Ectodermal cell (in vitro differentiated cells): ENCODE measurements around the gene NFKBIA.
"Not testable (repeated sequence)": the region's sequence is repeated elsewhere in the genome, so short reads cannot be mapped to it uniquely, and the experiment has no call there.

ENCODE experiments used
- H3K27ac ChIP-seq: 2 replicates; pipeline ENCODE4 v1.7.0; 2013; ENCODE audit warnings: mild to moderate bottlenecking, low read depth, low read length; ENCODE audit not compliant: insufficient read depth, poor library complexity, severe bottlenecking
- H3K27me3 ChIP-seq: 2 replicates; pipeline ENCODE4 v1.7.0; 2013; ENCODE audit warnings: mild to moderate bottlenecking, low read length; ENCODE audit not compliant: insufficient read depth, control insufficient read depth, poor library complexity, severe bottlenecking
- H3K36me3 ChIP-seq: one replicate; pipeline ENCODE4 v1.7.0; 2013; ENCODE audit warnings: low read length; ENCODE audit not compliant: control insufficient read depth, insufficient read depth
- H3K4me1 ChIP-seq: one replicate; pipeline ENCODE4 v1.7.0; 2013; ENCODE audit warnings: low read length; ENCODE audit not compliant: control insufficient read depth, insufficient read depth
- H3K4me3 ChIP-seq: 2 replicates; pipeline ENCODE4 v1.7.0; 2013; ENCODE audit warnings: low read depth, low read length, control low read depth; ENCODE audit not compliant: insufficient read depth
- H3K9me3 ChIP-seq: 2 replicates; pipeline ENCODE4 v1.7.0; 2013; ENCODE audit warnings: mild to moderate bottlenecking, low read length, moderate library complexity; ENCODE audit not compliant: control insufficient read depth
- WGBS, 2 experiments: methylation state at CpG; one replicate each; pipeline ENCODE4 v1.1.7; 2013; ENCODE audit warnings: missing lambda C conversion rate in 2 of 2; 5-methylcytosine and 5-hydroxymethylcytosine counted together

The NFKBIA gene

DNA sequence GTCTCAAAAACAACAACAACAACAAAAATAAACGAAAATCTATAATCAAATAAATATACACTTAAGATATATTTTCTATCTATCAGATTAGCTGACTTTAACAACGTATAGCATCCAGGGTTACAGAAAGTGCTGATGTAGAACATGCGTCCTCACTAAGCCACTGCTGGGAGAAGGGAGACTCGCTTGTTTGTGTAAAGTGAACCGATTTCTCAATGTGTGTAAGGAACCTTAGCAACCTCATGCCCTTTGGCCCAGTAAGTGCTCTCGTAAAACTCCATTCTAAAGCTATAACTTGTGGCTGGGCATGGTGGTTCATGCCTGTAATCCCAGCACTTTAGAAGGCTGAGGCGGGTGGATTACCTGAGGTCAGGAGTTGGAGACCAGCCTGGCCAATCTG, 23.8 kb downstream of the NFKBIA start:
- Histone ChIP-seq H3K36me3 (no peaks in the 10 kb centered on the region), H3K27me3 (no peaks in the 10 kb centered on the region), H3K4me1 (peaks cover 5% of the 10 kb centered on the region), H3K4me3 (no peak overlapping the region), H3K27ac (no peak overlapping the region), H3K9me3 (no peaks in the 10 kb centered on the region)
- WGBS, 2 experiments = 84 to 92% methylated on average over 6 of the region's 7 CpGs

DNA sequence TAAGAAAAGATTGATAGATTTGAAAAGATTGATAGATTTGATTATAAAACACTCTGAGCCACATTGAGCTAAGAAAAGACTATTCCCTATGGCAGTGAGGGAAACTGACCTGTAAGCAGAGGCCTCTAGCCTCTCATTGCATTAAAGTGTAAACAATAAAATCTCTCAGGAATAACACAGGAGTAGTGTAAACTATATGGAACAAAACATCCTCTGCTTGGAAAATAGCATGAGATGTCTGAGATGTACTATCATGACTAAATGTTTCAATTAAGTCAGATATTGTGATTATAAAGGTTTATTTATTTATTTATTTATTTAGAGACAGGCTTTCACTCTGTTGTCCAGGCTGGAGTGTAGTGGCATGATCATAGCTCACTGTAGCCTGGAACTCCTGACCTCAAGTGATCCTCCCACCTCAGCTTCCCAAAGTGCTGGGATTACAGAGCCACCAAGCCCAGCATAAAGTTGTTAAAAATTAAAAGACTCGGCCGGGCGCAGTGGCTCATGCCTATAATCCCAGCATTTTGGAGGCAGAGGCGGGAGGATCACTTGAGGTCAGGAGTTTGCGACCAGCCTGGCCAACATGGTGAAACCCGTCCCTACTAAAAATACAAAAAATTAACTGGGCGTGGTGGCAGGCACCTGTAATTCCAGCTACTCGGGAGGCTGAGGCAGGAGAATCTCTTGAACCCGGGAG, 25.2 kb downstream of the NFKBIA start:
- H3K36me3 ChIP-seq, H3K27ac ChIP-seq, H3K27me3 ChIP-seq, H3K4me3 ChIP-seq, H3K9me3 ChIP-seq, H3K4me1 ChIP-seq: not testable (repeated sequence)
- WGBS, 2 experiments = 82 to 84% methylated on average over 9 of the region's 9 CpGs

DNA sequence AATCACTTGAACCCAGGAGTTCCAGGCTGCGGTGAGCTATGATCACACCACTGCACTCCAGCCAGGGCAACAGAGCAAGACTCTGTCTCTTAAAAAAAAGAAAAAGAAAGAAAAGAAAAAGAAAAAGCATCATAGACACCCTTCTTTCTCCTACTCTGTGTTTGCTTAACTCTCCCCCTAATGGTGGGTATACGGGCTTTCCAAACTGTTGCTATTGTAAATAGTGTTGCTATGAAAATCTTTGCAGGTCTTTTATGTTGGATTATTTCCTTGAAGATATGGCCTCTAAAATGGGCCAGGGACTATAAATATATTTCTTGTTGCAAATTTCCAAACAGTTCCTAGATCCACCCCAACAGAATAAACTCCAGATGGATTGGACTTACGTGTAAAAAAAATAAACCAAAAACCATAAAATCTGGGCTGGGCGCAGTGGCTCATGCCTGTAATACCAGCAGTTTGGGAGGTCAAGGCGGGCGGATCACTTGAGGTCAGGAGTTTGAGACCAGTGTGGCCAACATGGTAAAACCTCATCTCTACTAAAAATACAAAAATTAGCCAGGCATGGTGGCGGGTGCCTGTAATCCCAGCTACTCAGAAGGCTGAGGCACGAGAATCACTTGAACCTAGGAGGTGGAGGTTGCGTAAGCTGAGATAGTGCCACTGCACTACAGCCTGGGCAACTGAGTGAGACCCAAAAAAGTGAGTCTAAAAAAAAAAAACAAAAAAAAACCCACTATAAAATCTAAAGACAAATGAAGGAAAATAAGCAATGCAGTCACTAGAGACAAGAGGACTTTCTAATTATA, 25.9 kb downstream of the NFKBIA start:
- H3K9me3 ChIP-seq = no peaks in the 10 kb centered on the region
- H3K4me3 ChIP-seq = no peak overlapping the region
- no peak overlapping the region for H3K27ac ChIP-seq
- no peaks in the 10 kb centered on the region for H3K36me3 ChIP-seq
- H3K4me1 ChIP-seq = no peaks in the 10 kb centered on the region
- H3K27me3 ChIP-seq = no peaks in the 10 kb centered on the region
- 89 to 91% methylated on average over 8 to 9 of the region's 9 CpGs for WGBS, 2 experiments

DNA sequence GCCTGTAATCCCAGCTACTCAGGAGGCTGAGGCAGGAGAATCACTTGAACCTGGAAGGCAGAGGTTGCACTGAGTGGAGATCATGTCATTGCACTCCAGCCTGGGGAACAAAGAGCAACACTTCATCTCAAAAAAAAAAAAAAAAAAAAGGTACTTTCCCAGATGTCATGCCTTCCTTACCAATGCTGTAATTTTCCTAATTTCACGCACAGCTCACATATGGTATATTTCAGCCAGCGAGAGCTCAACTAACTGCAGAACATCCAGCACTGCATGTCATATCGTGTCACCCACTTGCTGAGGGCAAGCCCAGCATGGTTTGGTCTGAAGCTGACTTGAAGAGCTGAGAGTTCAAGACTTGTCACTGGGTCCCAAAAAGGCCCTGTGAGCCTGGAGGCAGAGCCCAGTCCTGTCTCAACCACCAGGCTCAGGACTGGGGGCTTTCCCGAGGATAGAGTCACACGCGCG, 29.0 kb downstream of the NFKBIA start:
- 92 to 96% methylated on average over 7 of the region's 7 CpGs for WGBS, 2 experiments
- no peak overlapping the region for H3K27ac ChIP-seq
- H3K27me3 ChIP-seq = no peaks in the 10 kb centered on the region

DNA sequence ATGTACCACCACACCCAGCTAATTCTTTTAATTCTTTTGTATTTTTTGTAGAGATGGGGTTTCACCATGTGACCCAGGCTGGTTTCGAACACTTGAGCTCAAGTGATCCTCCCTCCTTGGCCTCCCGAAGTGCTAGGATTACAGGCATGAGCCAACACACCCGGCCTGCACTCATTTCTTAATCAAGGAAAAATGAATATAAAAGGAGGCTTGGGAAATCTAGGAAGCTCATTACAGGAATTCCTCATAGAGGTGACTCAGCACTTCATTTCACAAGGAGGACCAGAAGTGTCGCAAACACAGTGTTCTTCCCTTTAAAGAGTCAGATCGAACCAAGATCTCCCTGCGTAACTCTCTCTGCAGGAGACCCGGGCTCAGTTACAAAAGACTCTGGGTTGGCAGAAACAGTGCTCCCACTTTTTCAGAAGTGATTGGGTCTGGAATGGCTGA, 30.3 kb downstream of the NFKBIA start:
- Histone ChIP-seq H3K27me3 (no peaks in the 10 kb centered on the region), H3K9me3 (no peaks in the 10 kb centered on the region), H3K4me3 (no peak overlapping the region), H3K27ac (no peak overlapping the region), H3K36me3 (no peaks in the 10 kb centered on the region), H3K4me1 (no peaks in the 10 kb centered on the region)
- 86 to 90% methylated on average over 7 of the region's 7 CpGs for WGBS, 2 experiments

More for the DNA sequence above, 29.0 kb downstream of the NFKBIA start:
- no peaks in the 10 kb centered on the region for H3K4me1 ChIP-seq
- H3K4me3 ChIP-seq = no peak overlapping the region
- H3K9me3 ChIP-seq = no peaks in the 10 kb centered on the region
- H3K36me3 ChIP-seq = no peaks in the 10 kb centered on the region

DNA sequence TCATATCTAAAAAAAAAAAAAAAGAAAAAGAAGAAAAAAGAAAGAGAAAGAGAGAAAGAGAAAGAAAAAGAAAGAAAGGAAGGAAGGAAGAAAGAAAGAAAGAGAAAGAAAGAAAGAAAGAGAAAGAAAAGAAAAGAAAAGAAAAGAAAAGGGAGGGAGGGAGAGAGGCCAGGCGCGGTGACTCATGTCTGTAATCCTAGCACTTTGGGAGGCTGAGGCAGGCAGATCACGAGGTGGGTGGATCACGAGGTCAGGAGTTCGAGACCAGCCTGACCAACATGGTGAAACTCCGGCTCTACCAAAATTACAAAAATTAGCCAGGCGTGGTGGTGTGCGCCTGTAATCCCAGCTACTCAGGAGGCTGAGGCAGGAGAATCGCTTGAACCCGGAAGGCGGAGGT, 31.3 kb downstream of the NFKBIA start:
- not testable (repeated sequence) for H3K36me3 ChIP-seq, H3K9me3 ChIP-seq, H3K4me3 ChIP-seq, H3K27ac ChIP-seq, H3K27me3 ChIP-seq, H3K4me1 ChIP-seq
- 95 to 98% methylated on average over 11 of the region's 11 CpGs for WGBS, 2 experiments

DNA sequence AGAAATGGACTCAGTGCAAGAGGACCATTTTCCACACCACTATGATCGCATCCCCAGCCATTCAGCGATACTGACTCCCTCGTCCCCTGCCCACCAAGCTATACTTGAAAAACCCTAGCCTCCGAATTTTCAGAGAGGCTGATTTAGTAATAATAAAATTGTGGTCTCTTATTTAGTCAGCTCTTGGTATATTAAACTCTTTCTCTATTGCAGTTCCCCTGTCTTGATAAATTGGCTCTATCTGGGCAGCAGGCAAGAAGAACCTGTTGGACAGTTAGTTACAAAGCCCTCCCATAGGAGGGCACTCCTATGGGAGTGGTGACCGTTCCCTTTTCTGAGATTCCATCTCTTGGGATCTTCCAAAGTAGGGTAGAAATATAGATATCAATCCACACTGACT, 33.6 kb downstream of the NFKBIA start:
- Histone ChIP-seq H3K4me3 (no peak overlapping the region), H3K9me3 (no peaks in the 10 kb centered on the region), H3K4me1 (peaks cover 17% of the 10 kb centered on the region), H3K36me3 (no peaks in the 10 kb centered on the region), H3K27ac (no peak overlapping the region), H3K27me3 (no peaks in the 10 kb centered on the region)
- WGBS, 2 experiments = 76 to 100% methylated on average over 3 to 5 of the region's 5 CpGs

DNA sequence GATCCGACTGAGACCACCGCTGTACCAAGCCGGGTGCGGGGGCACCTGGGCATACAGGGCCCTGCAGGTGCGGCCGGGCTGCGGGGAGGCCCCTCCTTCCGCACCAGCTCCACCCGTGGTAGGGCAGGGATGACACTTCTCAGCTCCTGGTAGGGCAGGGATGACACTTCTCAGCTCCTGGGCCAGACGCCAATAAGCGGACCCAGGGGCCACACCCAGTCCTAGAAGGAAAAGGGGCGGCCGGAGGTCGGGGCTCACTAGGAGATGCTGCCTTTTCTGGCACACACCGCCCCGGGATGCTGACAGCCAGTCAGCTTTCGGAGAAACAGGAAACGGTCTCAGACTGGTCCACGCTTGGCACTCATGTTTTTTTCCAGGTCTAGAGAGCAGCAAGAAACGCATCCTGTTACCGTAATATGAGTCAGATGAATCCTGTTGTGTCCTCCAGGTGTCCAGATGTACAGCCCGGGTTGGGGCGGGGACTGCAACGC, 34.8 kb downstream of the NFKBIA start:
- Histone ChIP-seq H3K4me3 (no peak overlapping the region), H3K36me3 (no peaks in the 10 kb centered on the region), H3K27me3 (no peaks in the 10 kb centered on the region), H3K27ac (no peak overlapping the region), H3K4me1 (peaks cover 21% of the 10 kb centered on the region), H3K9me3 (no peaks in the 10 kb centered on the region)
- 94% methylated on average over 24 of the region's 24 CpGs for WGBS, 2 experiments

DNA sequence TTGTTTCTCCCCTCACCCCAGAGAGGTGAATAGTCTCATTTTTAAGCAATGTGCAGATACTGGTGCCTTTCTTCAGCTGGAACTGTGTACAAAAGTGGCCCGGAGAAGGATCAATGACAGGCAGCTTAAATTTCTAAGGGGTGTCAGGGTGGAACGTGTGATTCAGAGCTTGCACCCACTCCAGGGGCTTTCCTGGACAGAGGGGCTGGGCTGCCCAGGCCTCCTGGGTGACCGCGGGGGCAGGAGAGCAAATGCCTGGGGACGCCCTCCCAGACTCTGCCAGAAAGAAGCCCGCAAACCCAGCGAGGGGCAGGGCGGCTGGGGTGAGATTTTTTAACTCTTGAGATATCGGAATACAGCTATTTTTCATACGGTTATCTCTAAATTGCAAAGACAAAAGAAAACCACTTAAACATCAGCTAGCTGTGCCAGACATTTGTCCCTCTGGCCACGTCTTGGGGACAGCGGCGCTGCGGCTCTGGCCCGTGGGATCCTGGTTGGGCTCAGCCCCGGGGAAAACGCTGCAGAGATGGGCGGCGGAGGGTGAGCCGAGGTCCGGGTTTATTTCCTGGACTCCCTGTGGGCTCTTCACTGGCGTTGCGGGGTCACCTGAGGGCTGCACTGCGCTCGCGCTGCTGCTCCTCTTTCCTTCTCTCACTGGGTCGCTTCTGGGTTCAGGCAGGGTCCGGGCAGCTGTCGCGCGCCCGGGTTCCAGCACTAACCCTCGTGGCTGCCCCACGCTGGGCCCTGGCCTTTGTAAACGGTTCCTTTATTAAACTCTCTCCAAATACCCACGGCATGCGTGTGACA, 35.8 kb downstream of the NFKBIA start:
- H3K9me3 ChIP-seq = no peaks in the 10 kb centered on the region
- no peak overlapping the region for H3K27ac ChIP-seq
- WGBS, 2 experiments = 82 to 83% methylated on average over 37 of the region's 37 CpGs
- H3K36me3 ChIP-seq = no peaks in the 10 kb centered on the region
- no peaks in the 10 kb centered on the region for H3K27me3 ChIP-seq
- no peak overlapping the region for H3K4me3 ChIP-seq
- peaks cover 21% of the 10 kb centered on the region for H3K4me1 ChIP-seq

DNA sequence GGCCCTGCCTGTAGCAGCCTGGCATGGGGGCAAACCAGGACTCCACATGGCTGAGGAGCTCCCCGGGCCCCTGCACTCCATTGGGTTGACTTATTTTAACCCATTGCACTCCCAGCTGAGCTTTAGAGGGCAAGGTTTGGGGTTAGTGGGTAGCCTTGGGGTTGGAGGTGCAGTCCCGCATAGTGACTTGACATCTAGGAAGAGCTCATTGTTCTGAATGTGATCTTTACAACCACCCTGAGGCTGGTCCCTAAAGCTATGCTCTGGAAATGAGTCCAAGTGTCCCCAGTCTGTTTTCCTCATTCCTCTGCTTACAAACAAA, 36.4 kb downstream of the NFKBIA start:
- H3K27ac ChIP-seq = no peak overlapping the region
- no peak overlapping the region for H3K4me3 ChIP-seq
- no peaks in the 10 kb centered on the region for H3K9me3 ChIP-seq
- H3K27me3 ChIP-seq = no peaks in the 10 kb centered on the region
- 66 to 69% methylated on average over 2 of the region's 2 CpGs for WGBS, 2 experiments
- H3K36me3 ChIP-seq = no peaks in the 10 kb centered on the region
- H3K4me1 ChIP-seq = peaks cover 21% of the 10 kb centered on the region
